Spleen (tissue), 11 donors: ENCODE measurements around the gene HDAC9. TPM values are rescaled to one million over a fixed set of nuclear protein-coding genes. Genes with fewer than 3 reads are reported as not detected.

ENCODE experiments used
- DNase-seq: peaks from one replicate; pipeline ENCODE4 v3.0.0-alpha.2; 2020
- H3K27ac ChIP-seq, 8 donors: fragments of 200-600 bp; sonication (generic) in 7 of 8; 1 replicate in 4 of 8; 2 replicates in 4 of 8; pipeline versions ENCODE4 v1.5.0 to v1.8.0; 2016 to 2021; ENCODE audit warnings: inconsistent platforms in 4 of 8, mild to moderate bottlenecking in 4 of 8, moderate library complexity in 1 of 8
- H3K27me3 ChIP-seq, 7 donors: fragments of 200-600 bp; sonication (generic) in 6 of 7; replicated peaks in 1 of 7; 1 replicate in 4 of 7; 2 replicates in 3 of 7; pipeline versions ENCODE4 v1.5.0 to v1.8.0; 2016 to 2021; ENCODE audit warnings: inconsistent platforms in 3 of 7, mild to moderate bottlenecking in 1 of 7
- H3K36me3 ChIP-seq, 6 donors: fragments of 200-600 bp; sonication (generic) in 5 of 6; 1 replicate in 4 of 6; 2 replicates in 2 of 6; pipeline versions ENCODE4 v1.5.0 to v1.8.0; 2016 to 2021; ENCODE audit warnings: inconsistent platforms in 2 of 6
- H3K4me1 ChIP-seq, 6 donors: fragments of 200-600 bp; sonication (generic) in 5 of 6; 1 replicate in 3 of 6; 2 replicates in 3 of 6; pipeline versions ENCODE4 v1.5.0 to v1.8.0; 2016 to 2021; ENCODE audit warnings: inconsistent platforms in 3 of 6
- H3K4me3 ChIP-seq, 8 donors: fragments of 200-600 bp; sonication (generic) in 7 of 8; 1 replicate in 4 of 8; 2 replicates in 4 of 8; pipeline versions ENCODE4 v1.5.0 to v1.8.0; 2016 to 2021; ENCODE audit warnings: inconsistent platforms in 4 of 8, mild to moderate bottlenecking in 4 of 8, moderate library complexity in 2 of 8
- H3K9me3 ChIP-seq, 8 donors: fragments of 200-600 bp; sonication (generic) in 7 of 8; 1 replicate in 4 of 8; 2 replicates in 4 of 8; pipeline versions ENCODE4 v1.5.0 to v1.8.0; 2016 to 2021; ENCODE audit warnings: inconsistent platforms in 4 of 8
- POLR2A ChIP-seq, 3 donors: fragments of 450-650 bp; IDR thresholded peaks; one replicate each; pipeline ENCODE4 v1.5.1; 2017; ENCODE audit warnings: antibody characterized with exemption in 3 of 3, mild to moderate bottlenecking in 1 of 3
- POLR2AphosphoS5 ChIP-seq, 3 donors: sonication (generic); formaldehyde crosslinking; IDR thresholded peaks; one replicate each; pipeline ENCODE4 v1.5.1; 2017; ENCODE audit warnings: antibody characterized with exemption in 3 of 3
- WGBS, 5 donors: extraction: QIAGEN DNeasy Blood & Tissue Kit in 3 of 5; methylation state at CpG; one replicate each; pipeline versions ENCODE4 v1.1.5 to v1.1.7; 2013 to 2018; 5-methylcytosine and 5-hydroxymethylcytosine counted together
- intact Hi-C: fragments of 100-400 bp; cut with DNase I; formaldehyde crosslinking; loops from one replicate; pipeline ENCODE4 v1.15.0; 2023; ENCODE audit warnings: low total_unique reads
- polyA plus RNA-seq, 3 donors: library from polyadenylated mRNA; stranded (reverse); fragments of 200-250 nt; gene quantifications; one replicate each; pipeline ENCODE4 v1.2.1, GENCODE V29; 2013
- total RNA-seq, 7 donors: library from RNA; depleted of rRNA in 3 of 7; stranded (reverse); fragments of >200 nt in 3 of 7; fragmentation: NEBNext Ultra II Directional in 4 of 7; extraction: Animal tissue kit (Norgen Biotek cat#: 25700) in 4 of 7; gene quantifications; one replicate each; pipeline versions ENCODE4 v1.1.0 to v1.2.1, GENCODE V29; 2016 to 2021
- TF ChIP-seq, protein P1 (sequence below), 11 experiments: fragments of 200-600 bp in 7 of 11; fragments of 450-650 bp in 4 of 11; sonication (generic) in 4 of 11; IDR thresholded peaks in 8 of 11; conservative IDR thresholded peaks in 3 of 11; 1 replicate in 7 of 11; 2 replicates in 4 of 11; pipeline versions ENCODE4 v1.4.0 to v1.8.0; 2016 to 2021; ENCODE audit warnings: antibody characterized with exemption in 11 of 11, inconsistent platforms in 4 of 11, mild to moderate bottlenecking in 1 of 11
- donor health status: healthy with polysubstance abuse.
- donor health status: DM: no; HTN: no; CAD: no; lungs with moderate emphysema.
- donor health status: DM: no; HTN: no; CAD: no.
- donor health status: Bipolar disorder and iron deficiency.
- donor health status: healthy.
- donor health status: DM: no; HTN: no; CAD: no.
- donor health status: DM: yes; HTN: yes; CAD: no.

The HDAC9 gene
- total and polyA plus RNA-seq, 10 donors, result 15.9 to 100 (median 66.1) TPM

DNA sequence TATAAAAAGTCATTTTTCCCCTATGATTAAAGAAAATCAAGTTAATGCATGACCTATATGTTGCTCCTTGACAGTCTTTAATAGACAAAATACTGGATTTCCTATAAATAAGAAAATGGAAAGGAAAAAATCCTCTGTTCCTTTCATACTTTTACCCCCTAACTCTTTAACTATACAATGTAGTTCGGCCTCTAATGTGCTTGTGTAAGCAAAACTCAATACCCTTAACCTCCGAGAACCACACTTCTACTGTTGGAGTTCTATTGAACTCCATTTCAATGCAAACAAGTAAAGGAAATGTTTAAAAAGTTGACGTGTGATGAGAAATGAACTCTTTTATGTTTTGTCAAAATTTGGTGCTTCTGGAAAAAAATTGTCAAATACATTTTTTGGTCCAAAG lies 36.0 kb downstream of the HDAC9 start:
- WGBS, 5 donors, result 79 to 83% (median 80%) methylated on average over 3 of the region's 3 CpGs
- Histone ChIP-seq H3K4me3 (no peak overlapping the region), H3K4me1 (peaks cover 0 to 75% (median 10%) of the 10 kb centered on the region in 6 donors), H3K27ac (peak overlapping the region in 1 of 8 donors; percentile 55), H3K9me3 (no peaks in the 10 kb centered on the region), H3K36me3 (no peaks in the 10 kb centered on the region), H3K27me3 (no peaks in the 10 kb centered on the region)
- DNase-seq, result no peak
- TF ChIP-seq, protein P1, sequence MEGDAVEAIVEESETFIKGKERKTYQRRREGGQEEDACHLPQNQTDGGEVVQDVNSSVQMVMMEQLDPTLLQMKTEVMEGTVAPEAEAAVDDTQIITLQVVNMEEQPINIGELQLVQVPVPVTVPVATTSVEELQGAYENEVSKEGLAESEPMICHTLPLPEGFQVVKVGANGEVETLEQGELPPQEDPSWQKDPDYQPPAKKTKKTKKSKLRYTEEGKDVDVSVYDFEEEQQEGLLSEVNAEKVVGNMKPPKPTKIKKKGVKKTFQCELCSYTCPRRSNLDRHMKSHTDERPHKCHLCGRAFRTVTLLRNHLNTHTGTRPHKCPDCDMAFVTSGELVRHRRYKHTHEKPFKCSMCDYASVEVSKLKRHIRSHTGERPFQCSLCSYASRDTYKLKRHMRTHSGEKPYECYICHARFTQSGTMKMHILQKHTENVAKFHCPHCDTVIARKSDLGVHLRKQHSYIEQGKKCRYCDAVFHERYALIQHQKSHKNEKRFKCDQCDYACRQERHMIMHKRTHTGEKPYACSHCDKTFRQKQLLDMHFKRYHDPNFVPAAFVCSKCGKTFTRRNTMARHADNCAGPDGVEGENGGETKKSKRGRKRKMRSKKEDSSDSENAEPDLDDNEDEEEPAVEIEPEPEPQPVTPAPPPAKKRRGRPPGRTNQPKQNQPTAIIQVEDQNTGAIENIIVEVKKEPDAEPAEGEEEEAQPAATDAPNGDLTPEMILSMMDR (IDR thresholded peaks at IDR 0.05 in 8 of 11, conservative IDR thresholded peaks at IDR 0.05 in 3 of 11), result no peak
- no peak for TF ChIP-seq POLR2AphosphoS5 (IDR thresholded peaks at IDR 0.05)
- TF ChIP-seq POLR2A (IDR thresholded peaks at IDR 0.05), result no peak
- intact Hi-C loops, result no loop called here

DNA sequence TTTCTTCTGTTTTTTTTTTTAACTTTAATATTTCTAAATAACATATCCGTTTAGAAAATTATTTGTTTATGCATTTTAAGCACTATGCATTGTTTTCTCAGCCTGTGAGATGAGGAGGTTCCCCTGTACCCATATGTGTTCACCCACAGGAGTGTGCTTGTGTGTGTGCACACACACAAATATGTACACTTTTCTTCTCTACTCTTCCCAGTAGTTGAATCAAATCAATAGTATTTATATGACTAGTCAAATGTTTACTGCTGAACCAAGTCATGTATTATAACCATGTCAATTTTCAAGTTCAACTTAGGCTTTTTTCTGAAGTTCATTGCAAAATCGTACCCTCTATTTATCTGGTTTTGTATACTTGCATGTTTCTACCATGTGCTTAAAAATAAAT lies 37.3 kb downstream of the HDAC9 start:
- intact Hi-C loops, result no loop called here
- 65 to 82% (median 71%) methylated on average over 2 of the region's 2 CpGs for WGBS, 5 donors
- Histone ChIP-seq H3K36me3 (no peaks in the 10 kb centered on the region), H3K4me1 (peaks cover 0 to 69% (median 9%) of the 10 kb centered on the region in 6 donors), H3K27me3 (no peaks in the 10 kb centered on the region), H3K9me3 (no peaks in the 10 kb centered on the region), H3K4me3 (no peak overlapping the region), H3K27ac (no peak overlapping the region)
- DNase-seq, result no peak
- no peak for TF ChIP-seq POLR2A (IDR thresholded peaks at IDR 0.05)
- no peak for TF ChIP-seq POLR2AphosphoS5 (IDR thresholded peaks at IDR 0.05)
- TF ChIP-seq, protein P1 (IDR thresholded peaks at IDR 0.05 in 8 of 11, conservative IDR thresholded peaks at IDR 0.05 in 3 of 11), result no peak

DNA sequence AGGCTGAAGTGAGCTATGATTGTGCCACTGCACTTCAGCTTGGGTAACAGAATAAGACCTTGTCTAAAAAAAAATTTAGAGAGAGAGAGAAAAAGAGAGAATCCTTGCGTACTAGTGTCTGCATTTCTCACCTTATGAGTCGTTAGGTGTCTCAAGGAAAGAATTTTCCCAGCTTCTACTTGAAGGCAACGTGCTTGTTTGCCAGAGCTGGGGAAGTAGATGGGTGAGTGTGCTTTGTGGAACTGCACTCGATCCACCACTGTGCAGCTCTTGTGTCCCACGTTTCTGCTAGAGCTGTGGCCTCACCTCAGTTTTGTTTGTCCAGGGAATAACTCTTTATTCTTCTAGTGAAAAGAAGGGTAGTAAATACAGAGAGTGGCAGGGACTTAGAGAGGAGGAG lies 38.9 kb downstream of the HDAC9 start:
- intact Hi-C loops, result no loop called here
- TF ChIP-seq POLR2A (IDR thresholded peaks at IDR 0.05) (no peak), POLR2AphosphoS5 (IDR thresholded peaks at IDR 0.05) (no peak)
- TF ChIP-seq, protein P1 (IDR thresholded peaks at IDR 0.05 in 8 of 11, conservative IDR thresholded peaks at IDR 0.05 in 3 of 11), result no peak
- H3K4me3 ChIP-seq, result no peak overlapping the region
- H3K9me3 ChIP-seq, result no peaks in the 10 kb centered on the region
- DNase-seq, result no peak
- peaks cover 0 to 55% (median 5%) of the 10 kb centered on the region in 6 donors for H3K4me1 ChIP-seq
- H3K27ac ChIP-seq, result no peak overlapping the region
- no peaks in the 10 kb centered on the region for H3K27me3 ChIP-seq
- no peaks in the 10 kb centered on the region for H3K36me3 ChIP-seq
- 83 to 94% (median 87%) methylated on average over 5 of the region's 5 CpGs for WGBS, 5 donors

DNA sequence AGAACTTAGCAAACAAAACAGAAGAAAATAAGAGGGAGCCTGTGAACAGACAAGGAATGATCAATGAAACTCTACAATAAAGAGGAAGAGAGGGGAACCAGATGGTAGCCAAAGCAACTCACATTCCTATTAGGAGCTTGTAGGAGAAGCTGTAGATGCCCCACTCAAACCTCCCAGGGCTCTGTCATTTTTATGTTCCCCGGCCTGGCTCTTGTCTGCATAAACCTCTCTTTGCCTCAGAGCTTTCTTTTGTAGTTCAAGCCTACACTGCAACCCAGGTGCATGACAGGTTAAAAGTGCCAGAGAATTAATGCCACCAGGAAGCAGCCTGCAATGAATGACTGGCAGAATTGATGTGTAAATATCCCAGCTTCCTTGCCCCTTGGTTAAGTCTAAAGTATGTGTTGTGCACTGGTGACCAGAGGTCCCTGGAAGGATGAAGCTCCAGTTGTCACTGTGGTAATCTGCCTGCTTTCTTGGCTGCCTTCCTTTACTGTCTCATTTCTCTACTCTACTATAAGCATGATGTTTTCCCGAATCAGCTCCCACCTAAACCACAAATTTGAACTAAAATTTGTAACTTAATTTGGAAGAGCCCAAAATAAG lies 40.4 kb downstream of the HDAC9 start:
- Histone ChIP-seq H3K27me3 (no peaks in the 10 kb centered on the region), H3K36me3 (no peaks in the 10 kb centered on the region), H3K9me3 (no peaks in the 10 kb centered on the region), H3K27ac (no peak overlapping the region), H3K4me1 (peaks cover 0 to 43% (median under 1%) of the 10 kb centered on the region in 6 donors), H3K4me3 (no peak overlapping the region)
- 80 to 88% (median 85%) methylated on average over 2 of the region's 2 CpGs for WGBS, 5 donors
- intact Hi-C loops, result no loop called here
- no peak for DNase-seq
- no peak for TF ChIP-seq POLR2A (IDR thresholded peaks at IDR 0.05)
- TF ChIP-seq, protein P1 (IDR thresholded peaks at IDR 0.05 in 8 of 11, conservative IDR thresholded peaks at IDR 0.05 in 3 of 11), result no peak
- no peak for TF ChIP-seq POLR2AphosphoS5 (IDR thresholded peaks at IDR 0.05)
